GM19463 (cell line): Measurements from ENCODE around the gene SLC25A11.
A peak's percentile ranks its signal among the peaks of the same experiment; 100 is the strongest.

Experiments
- ATAC-seq: cut with Tn5 transposase; IDR thresholded peaks from one replicate; pipeline ENCODE4 v1.9.1; 2021; ENCODE audit warnings: mild to moderate bottlenecking, moderate library complexity; ENCODE audit not compliant: unreplicated experiment

SLC25A11 gene

GRCh38 chr17:4966844-4967538, 27.1 kb upstream of the SLC25A11 start:
- ATAC-seq: peak; percentile 84

- no peak for ATAC-seq
Observed at GRCh38 chr17:4965311-4965986, 25.6 kb upstream of the SLC25A11 start.

GRCh38 chr17:4960279-4960922, 20.6 kb upstream of the SLC25A11 start:
- ATAC-seq: no peak

- no peak for ATAC-seq
Observed at GRCh38 chr17:4959261-4959965, 19.6 kb upstream of the SLC25A11 start.

- ATAC-seq: no peak
Observed at GRCh38 chr17:4958102-4958501, 18.3 kb upstream of the SLC25A11 start.

GRCh38 chr17:4956493-4957061, 16.7 kb upstream of the SLC25A11 start:
- ATAC-seq: no peak

GRCh38 chr17:4955091-4955490, 15.2 kb upstream of the SLC25A11 start:
- ATAC-seq: no peak

- ATAC-seq: no peak
Observed at GRCh38 chr17:4953451-4953961, 13.7 kb upstream of the SLC25A11 start.

GRCh38 chr17:4951486-4951885, 11.6 kb upstream of the SLC25A11 start:
- no peak for ATAC-seq

- ATAC-seq: no peak
Observed at GRCh38 chr17:4950746-4951204, 10.9 kb upstream of the SLC25A11 start, which contains the start of gene ENO3. Gene ENO3, plus strand, starts transcription at chr17:4951119. Its CDS starts 711 bp downstream, at chr17:4951830.

- ATAC-seq: no peak
Observed at GRCh38 chr17:4950075-4950745, 10.4 kb upstream of the SLC25A11 start.

GRCh38 chr17:4949321-4950074, 9.7 kb upstream of the SLC25A11 start:
- ATAC-seq: peak; percentile 29

GRCh38 chr17:4948931-4949320, 9.1 kb upstream of the SLC25A11 start:
- ATAC-seq: peak; percentile 34

GRCh38 chr17:4948166-4948930, 8.5 kb upstream of the SLC25A11 start, which contains the start of gene PFN1:
Gene PFN1, minus strand, starts transcription at chr17:4948530. Its CDS starts 136 bp downstream, at chr17:4948394.
- ATAC-seq: no peak

- ATAC-seq: no peak
Observed at GRCh38 chr17:4947411-4948165, 7.7 kb upstream of the SLC25A11 start.

- no peak for ATAC-seq
Observed at GRCh38 chr17:4947010-4947410, 7.2 kb upstream of the SLC25A11 start.

GRCh38 chr17:4946312-4946976, 6.6 kb upstream of the SLC25A11 start:
- no peak for ATAC-seq
